H1 (cell line): ENCODE data around the gene SULT6B1. TPM values are rescaled to one million over a fixed set of nuclear protein-coding genes. Genes with fewer than 3 reads are reported as not detected.

Source experiments
- CTCF ChIA-PET: fragments of 300-600 bp; sonication (Branson Sonifier 250); formaldehyde crosslinking; loops from one replicate; lab custom pipeline; 2021; ENCODE audit not compliant: partially characterized antibody; lab: Charles Lee
- POLR2A ChIA-PET: fragments of 300-600 bp; sonication (Branson Sonifier 250); formaldehyde crosslinking; loops from one replicate; lab custom pipeline; 2021; ENCODE audit warnings: inconsistent platforms; ENCODE audit not compliant: partially characterized antibody; lab: Charles Lee
- DNase-seq, 2 experiments: peaks; one replicate each; pipeline versions ENCODE4 v3.0.0 to v3.0.0-alpha.2; 2010 to 2022; ENCODE audit warnings: low spot score in 2 of 2, low read depth in 1 of 2, mixed read lengths in 1 of 2
- FAIRE-seq: peaks from 2 replicates; lab custom pipeline; 2011; peaks lifted over from hg19 to GRCh38; lab: Jason Lieb, UNC
- H2AFZ ChIP-seq: 2 replicates; pipeline ENCODE4 v1.8.1; 2012; ENCODE audit warnings: low read length, inconsistent platforms
- H2AK5ac ChIP-seq: 2 replicates; pipeline ENCODE4 v1.6.1; 2013; ENCODE audit warnings: low read depth, low read length
- H2BK120ac ChIP-seq: replicated peaks from 2 replicates; pipeline ENCODE3; 2013; ENCODE audit warnings: low read depth, low read length, inconsistent platforms
- H2BK12ac ChIP-seq: 2 replicates; pipeline ENCODE4 v1.6.1; 2013; ENCODE audit warnings: low read depth, low read length
- H2BK15ac ChIP-seq: 2 replicates; pipeline ENCODE4 v1.6.1; 2013; ENCODE audit warnings: low read length
- H2BK20ac ChIP-seq: 2 replicates; pipeline ENCODE4 v1.6.1; 2013; ENCODE audit warnings: low read length
- H2BK5ac ChIP-seq: 2 replicates; pipeline ENCODE4 v1.6.1; 2013; ENCODE audit warnings: low read depth, low read length
- H3K14ac ChIP-seq: 2 replicates; pipeline ENCODE4 v1.6.1; 2013; ENCODE audit warnings: inconsistent platforms; ENCODE audit not compliant: insufficient read length
- H3K18ac ChIP-seq: 2 replicates; pipeline ENCODE4 v1.6.1; 2013; ENCODE audit warnings: low read length; ENCODE audit errors: extremely low read depth
- H3K23ac ChIP-seq: 2 replicates; pipeline ENCODE4 v1.6.1; 2013; ENCODE audit warnings: inconsistent platforms; ENCODE audit not compliant: insufficient read length
- H3K23me2 ChIP-seq: 2 replicates; pipeline ENCODE4 v1.6.1; 2013; ENCODE audit warnings: low read depth, low read length
- H3K27ac ChIP-seq: 2 replicates; pipeline ENCODE4 v1.6.1; 2011; ENCODE audit warnings: low read depth, low read length, inconsistent platforms
- H3K27me3 ChIP-seq, 4 experiments: replicated peaks in 1 of 4; 1 replicate in 1 of 4; 2 replicates in 3 of 4; pipeline versions ENCODE4 v1.6.1 to v1.8.1; 2011 to 2013; ENCODE audit warnings: low read length in 3 of 4, mild to moderate bottlenecking in 3 of 4, inconsistent platforms in 2 of 4, mixed read lengths in 2 of 4, moderate library complexity in 1 of 4; ENCODE audit not compliant: control insufficient read depth in 3 of 4, insufficient read depth in 3 of 4; ENCODE audit errors: extremely low read depth in 1 of 4
- H3K36me3 ChIP-seq, 4 experiments: 2 replicates each; pipeline versions ENCODE4 v1.6.1 to v1.8.1; 2011 to 2013; ENCODE audit warnings: mild to moderate bottlenecking in 4 of 4, low read length in 3 of 4, moderate library complexity in 2 of 4, control low read depth in 1 of 4, inconsistent platforms in 1 of 4; ENCODE audit not compliant: insufficient read depth in 4 of 4, control insufficient read depth in 2 of 4
- H3K4ac ChIP-seq: replicated peaks from 2 replicates; pipeline ENCODE3; 2013; ENCODE audit warnings: low read length, low read depth, mixed read lengths, inconsistent platforms; ENCODE audit not compliant: insufficient read length
- H3K4me1 ChIP-seq, 4 experiments: replicated peaks in 1 of 4; 1 replicate in 1 of 4; 2 replicates in 3 of 4; pipeline versions ENCODE4 v1.6.1 to v1.8.1; 2011 to 2013; ENCODE audit warnings: low read length in 3 of 4, inconsistent platforms in 2 of 4, mixed read lengths in 1 of 4; ENCODE audit not compliant: insufficient read depth in 4 of 4, control insufficient read depth in 3 of 4
- H3K4me2 ChIP-seq, 2 experiments: 2 replicates each; pipeline versions ENCODE4 v1.6.1 to v1.8.1; 2011 to 2013; ENCODE audit warnings: low read depth in 2 of 2, low read length in 2 of 2, control low read depth in 1 of 2, inconsistent platforms in 1 of 2, mild to moderate bottlenecking in 1 of 2; ENCODE audit not compliant: insufficient read depth in 1 of 2
- H3K4me3 ChIP-seq, 4 experiments: fragments of 200-600, 300-600 bp in 1 of 4; sonication (generic), shearing (Covaris generic), sonication (Bioruptor Twin) in 1 of 4; 2 replicates each; pipeline versions ENCODE4 v1.5.1 to v1.8.1; 2011 to 2016; ENCODE audit warnings: low read length in 4 of 4, low read depth in 3 of 4, control low read depth in 2 of 4, inconsistent platforms in 2 of 4, mild to moderate bottlenecking in 2 of 4, mixed read lengths in 1 of 4, moderate library complexity in 1 of 4; ENCODE audit not compliant: insufficient read depth in 2 of 4; ENCODE audit errors: extremely low read depth in 1 of 4
- H3K56ac ChIP-seq: replicated peaks from 2 replicates; pipeline ENCODE3; 2013; ENCODE audit warnings: low read depth, mild to moderate bottlenecking, mixed read lengths, low read length, inconsistent platforms; ENCODE audit not compliant: insufficient read length
- H3K79me1 ChIP-seq: 2 replicates; pipeline ENCODE4 v1.6.1; 2013; ENCODE audit warnings: low read depth, low read length, control low read depth
- H3K79me2 ChIP-seq, 2 experiments: 2 replicates each; pipeline versions ENCODE4 v1.6.1 to v1.8.1; 2012 to 2013; ENCODE audit warnings: low read length in 2 of 2, mild to moderate bottlenecking in 2 of 2, inconsistent platforms in 1 of 2; ENCODE audit not compliant: insufficient read depth in 2 of 2, control insufficient read depth in 1 of 2
- H3K9ac ChIP-seq, 4 experiments: replicated peaks in 1 of 4; 1 replicate in 1 of 4; 2 replicates in 3 of 4; pipeline versions ENCODE4 v1.6.1 to v1.8.1; 2011 to 2013; ENCODE audit warnings: low read depth in 3 of 4, low read length in 3 of 4, control low read depth in 2 of 4, mild to moderate bottlenecking in 2 of 4, moderate library complexity in 2 of 4, inconsistent platforms in 1 of 4; ENCODE audit errors: extremely low read depth in 1 of 4
- H3K9me3 ChIP-seq, 2 experiments: 2 replicates each; pipeline versions ENCODE4 v1.6.1 to v1.8.1; 2012 to 2013; ENCODE audit warnings: mild to moderate bottlenecking in 2 of 2, moderate library complexity in 2 of 2, control low read depth in 1 of 2, inconsistent platforms in 1 of 2, low read depth in 1 of 2, low read length in 1 of 2, mixed read lengths in 1 of 2; ENCODE audit not compliant: insufficient read depth in 2 of 2
- H4K20me1 ChIP-seq, 2 experiments: replicated peaks in 1 of 2; 2 replicates each; pipeline versions ENCODE3 to v1.8.1; 2011 to 2013; ENCODE audit warnings: inconsistent platforms in 2 of 2, low read length in 2 of 2, mild to moderate bottlenecking in 1 of 2; ENCODE audit not compliant: insufficient read depth in 2 of 2, control insufficient read depth in 1 of 2
- H4K5ac ChIP-seq: 2 replicates; pipeline ENCODE4 v1.6.1; 2013; ENCODE audit warnings: low read length, low read depth, mixed read lengths, inconsistent platforms; ENCODE audit not compliant: insufficient read length
- H4K8ac ChIP-seq: 2 replicates; pipeline ENCODE4 v1.8.0; 2013; ENCODE audit warnings: mild to moderate bottlenecking, moderate library complexity, low read length, inconsistent platforms; ENCODE audit not compliant: insufficient read depth; ENCODE audit errors: extremely low read depth
- H4K91ac ChIP-seq: replicated peaks from 2 replicates; pipeline ENCODE3; 2013; ENCODE audit warnings: low read length, mixed read lengths, inconsistent platforms; ENCODE audit not compliant: insufficient read length
- POU5F1 ChIP-seq: IDR thresholded peaks from 2 replicates; pipeline ENCODE4 v1.6.1; 2011; ENCODE audit warnings: low read depth, mild to moderate bottlenecking, low read length, moderate library complexity
- WGBS, 2 experiments: shearing (Covaris generic) in 1 of 2; methylation state at CpG; one replicate each; pipeline versions ENCODE4 v1.1.6 to v1.1.7; 2013 to 2015; ENCODE audit warnings: low lambda C conversion rate in 2 of 2, mixed read lengths in 2 of 2, inconsistent platforms in 1 of 2, low coverage in 1 of 2, missing lambda C conversion rate in 1 of 2; ENCODE audit not compliant: insufficient replicate concordance in 2 of 2, insufficient coverage in 1 of 2, insufficient read length in 1 of 2; ENCODE audit errors: extremely low coverage in 1 of 2, missing lambda C conversion rate in 1 of 2; 5-methylcytosine and 5-hydroxymethylcytosine counted together
- polyA plus RNA-seq, 7 experiments: library from polyadenylated mRNA; depleted of rRNA in 3 of 7; stranded (reverse) in 5 of 7; unstranded in 2 of 7; fragments of >200 nt in 5 of 7; fragments of 200-250 nt in 2 of 7; gene quantifications; 1 replicate in 5 of 7; 2 replicates in 1 of 7; 4 replicates in 1 of 7; pipeline versions ENCODE4 v1.2.1 to v1.2.3, GENCODE V29; 2011 to 2013; ENCODE audit warnings: missing spikeins in 2 of 7, mixed read lengths in 2 of 7
- total RNA-seq: library from RNA; stranded (reverse); fragmentation: NEBNext Ultra II Directional; extraction: Animal tissue kit (Norgen Biotek cat#: 25700); gene quantifications from 2 replicates; pipeline ENCODE4 v1.2.1, GENCODE V29; 2021

Gene SULT6B1
- total and polyA plus RNA-seq, 2 of the 8 experiments (the other 6 are each of a cell fraction or from before 2014, with no cell fraction given): not detected

DNA sequence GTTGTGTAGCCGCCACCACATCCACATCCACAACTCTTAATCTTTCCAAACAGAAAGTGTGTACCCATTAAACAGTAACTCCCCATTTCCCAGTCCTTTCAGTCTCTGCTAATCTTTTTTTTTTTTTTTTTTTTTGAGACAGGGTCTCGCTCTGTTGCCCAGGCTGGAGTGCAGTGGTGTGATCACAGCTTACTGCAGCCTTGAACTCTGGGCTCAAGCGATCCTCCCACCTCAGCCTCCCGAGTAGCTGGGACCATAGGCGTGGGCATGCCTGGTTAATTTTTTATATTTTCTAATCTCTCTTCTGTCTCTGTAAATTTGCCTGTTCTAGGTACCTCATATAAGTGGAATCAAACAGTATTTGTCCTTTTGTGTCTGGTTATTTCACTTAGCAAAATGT, 35.2 kb downstream of the SULT6B1 start:
- Histone ChIP-seq H3K79me2 (peaks cover 0 to 55% of the 10 kb centered on the region in 2 experiments; a peak in 2 of 4 replicates), H4K8ac (no peak overlapping the region), H3K9ac (no peak overlapping the region), H3K14ac (no peak overlapping the region), H2BK120ac (no peak overlapping the region), H3K18ac (no peak overlapping the region), H2BK12ac (no peak overlapping the region), H2AK5ac (no peak overlapping the region), H3K56ac (no peak overlapping the region), H4K91ac (no peak overlapping the region), H2BK15ac (no peak overlapping the region), H3K4ac (no peak overlapping the region), H2BK5ac (no peak overlapping the region), H3K36me3 (peaks cover 0 to 4% (median under 1%) of the 10 kb centered on the region in 4 experiments; a peak in 2 of 8 replicates), H3K9me3 (no peaks in the 10 kb centered on the region), H4K5ac (no peak overlapping the region), H3K4me2 (no peak overlapping the region), H3K27me3 (no peaks in the 10 kb centered on the region), H2BK20ac (no peak overlapping the region), H3K27ac (no peak overlapping the region), H3K79me1 (peaks cover 5% of the 10 kb centered on the region; the same call in 1 of the 2 replicates), H2AFZ (no peak overlapping the region), H3K23me2 (peaks cover 6% of the 10 kb centered on the region; the same call in 1 of the 2 replicates), H3K23ac (no peak overlapping the region), H3K4me3 (no peak overlapping the region), H4K20me1 (no peaks in the 10 kb centered on the region), H3K4me1 (peaks cover 0 to 11% (median 8%) of the 10 kb centered on the region in 4 experiments; a peak in 6 of 7 replicates)
- 86% methylated on average over 4 of the region's 5 CpGs; no CpG with 5 or more reads in 1 of the 2 experiments for WGBS, 2 experiments
- ChIA-PET CTCF (interaction anchor here (2.0 kb wide), 1 partner anchor 14 kb away, joined by 7 read pairs; no protein-coding TSS in a partner anchor), POLR2A (interaction anchor here (0.6 kb wide), 1 partner anchor 178 kb away, joined by 4 read pairs; no protein-coding TSS in a partner anchor)
- FAIRE-seq (no peak), DNase-seq (no peak)
- TF ChIP-seq POU5F1: no peak
